ENCODE data around the gene PCSK4. TPM values are rescaled to one million over a fixed set of nuclear protein-coding genes. Genes with fewer than 3 reads are reported as not detected.

The PCSK4 gene
- total and polyA plus RNA-seq, 9 of the 15 experiments (the other 6 are each of a cell fraction or from before 2014, with no cell fraction given), result 0.01 to 9.1 (median 2.1) TPM; not detected in 1

- peak; percentile 82; the same call in 1 of the 2 replicates for TF ChIP-seq ZBTB1 (CRISPR knock-in tag; IDR thresholded peaks at IDR 0.05; ENCODE audit: borderline replicate concordance, low read depth)
- peak; percentile 73; the same call in 1 of the 2 replicates for TF ChIP-seq RERE (CRISPR knock-in tag; IDR thresholded peaks at IDR 0.05; ENCODE audit: borderline replicate concordance)
- no peak for TF ChIP-seq ZBTB2 (IDR thresholded peaks at IDR 0.05)
- no peak for TF ChIP-seq ZNF449 (CRISPR knock-in tag; IDR thresholded peaks at IDR 0.05)
- TF ChIP-seq STAT5A (IDR thresholded peaks at IDR 0.05; ENCODE audit: borderline replicate concordance, low read length), result no peak
- TF ChIP-seq SFPQ (IDR thresholded peaks at IDR 0.05; ENCODE audit: low read depth, low read length), result no peak
- TF ChIP-seq CBX5 (IDR thresholded peaks at IDR 0.05; ENCODE audit: borderline replicate concordance, low read depth), result no peak
- TF ChIP-seq CREB1 (IDR thresholded peaks at IDR 0.05), result no peak
- peak; percentile 68 for TF ChIP-seq CREB1 (CRISPR knock-in tag; IDR thresholded peaks at IDR 0.05)
- TF ChIP-seq SMAD4 (CRISPR knock-in tag; conservative IDR thresholded peaks at IDR 0.05), result no peak
- no peak for TF ChIP-seq RBM17 (IDR thresholded peaks at IDR 0.05; ENCODE audit: borderline replicate concordance, low read depth, low read length)
- no peak for TF ChIP-seq FOS (IDR thresholded peaks at IDR 0.05; ENCODE audit: extremely low read depth, insufficient read length)
- no peak for TF ChIP-seq CREB3 (tag; conservative IDR thresholded peaks at IDR 0.05; ENCODE audit: low read depth)
- no peak for TF ChIP-seq SUPT5H (IDR thresholded peaks at IDR 0.05)
- peak; percentile 37 for TF ChIP-seq HMGN3 (IDR thresholded peaks at IDR 0.05; ENCODE audit: borderline replicate concordance, extremely low read depth, insufficient read length, low read depth, low read length)
These were observed 43.3 kb downstream of the PCSK4 start (continued) for GRCh38 chr19:1446713-1447481.
